ENCODE data around the gene RFX7. TPM values are rescaled to one million over a fixed set of nuclear protein-coding genes. Genes with fewer than 3 reads are reported as not detected.

The RFX7 gene
- total and polyA plus RNA-seq, 10 donors: 2.7 to 30.2 (median 20.9) TPM

GRCh38 chr15:56049577-56049976, 194.1 kb downstream of the RFX7 start:
- 80 to 97% (median 90%) methylated on average over 5 of the region's 5 CpGs for whole genome bisulfite sequencing, 5 donors
- no peaks in the 10 kb centered on the region for H3K4me1 ChIP-seq
- intact Hi-C loops (cut with DNase I; ENCODE audit: low total_unique reads): no loop called here
- no peak for DNase-seq
- H3K27me3 ChIP-seq (replicated peaks in 1 of 7): no peaks in the 10 kb centered on the region
- no peaks in the 10 kb centered on the region for H3K9me3 ChIP-seq
- TF ChIP-seq POLR2AphosphoS5 (IDR thresholded peaks at IDR 0.05): no peak
- TF ChIP-seq CTCF (IDR thresholded peaks at IDR 0.05 in 8 of 11, conservative IDR thresholded peaks at IDR 0.05 in 3 of 11): no peak
- TF ChIP-seq POLR2A (IDR thresholded peaks at IDR 0.05): no peak
- no peaks in the 10 kb centered on the region for H3K36me3 ChIP-seq
- H3K4me3 ChIP-seq: no peak overlapping the region
- H3K27ac ChIP-seq: no peak overlapping the region

GRCh38 chr15:56047354-56047753, 196.3 kb downstream of the RFX7 start:
- 64 to 92% (median 72%) methylated on average over 1 of the region's 1 CpG for WGBS, 5 donors
- intact Hi-C loops (cut with DNase I; ENCODE audit: low total_unique reads): no loop called here
- DNase-seq: no peak
- Histone ChIP-seq H3K27me3 (replicated peaks in 1 of 7) (no peaks in the 10 kb centered on the region), H3K4me3 (no peak overlapping the region), H3K4me1 (peaks cover 0 to 15% (median 0%) of the 10 kb centered on the region in 6 donors), H3K27ac (no peak overlapping the region), H3K36me3 (no peaks in the 10 kb centered on the region), H3K9me3 (no peaks in the 10 kb centered on the region)
- no peak for TF ChIP-seq CTCF (IDR thresholded peaks at IDR 0.05 in 8 of 11, conservative IDR thresholded peaks at IDR 0.05 in 3 of 11)

GRCh38 chr15:56045068-56045748, 198.5 kb downstream of the RFX7 start:
- Histone ChIP-seq H3K36me3 (no peaks in the 10 kb centered on the region), H3K4me1 (peaks cover 0 to 15% (median 0%) of the 10 kb centered on the region in 6 donors), H3K9me3 (no peaks in the 10 kb centered on the region), H3K27me3 (replicated peaks in 1 of 7) (no peaks in the 10 kb centered on the region), H3K27ac (no peak overlapping the region), H3K4me3 (no peak overlapping the region)
- WGBS, 5 donors: 86 to 93% (median 89%) methylated on average over 3 of the region's 3 CpGs
- TF ChIP-seq POLR2A (IDR thresholded peaks at IDR 0.05) (no peak), POLR2AphosphoS5 (IDR thresholded peaks at IDR 0.05) (no peak), CTCF (IDR thresholded peaks at IDR 0.05 in 8 of 11, conservative IDR thresholded peaks at IDR 0.05 in 3 of 11) (no peak)
- intact Hi-C loops (cut with DNase I; ENCODE audit: low total_unique reads): no loop called here
- no peak for DNase-seq

GRCh38 chr15:56042982-56043980, 200.4 kb downstream of the RFX7 start:
- Histone ChIP-seq H3K9me3 (no peaks in the 10 kb centered on the region), H3K27ac (peak overlapping the region in 3 of 8 donors; percentile 31 to 58 (median 47)), H3K4me1 (peaks cover 0 to 15% (median 0%) of the 10 kb centered on the region in 6 donors), H3K4me3 (no peak overlapping the region), H3K27me3 (replicated peaks in 1 of 7) (no peaks in the 10 kb centered on the region), H3K36me3 (no peaks in the 10 kb centered on the region)
- 59 to 68% (median 63%) methylated on average over 8 of the region's 8 CpGs for WGBS, 5 donors
- DNase-seq: no peak
- TF ChIP-seq POLR2AphosphoS5 (IDR thresholded peaks at IDR 0.05) (no peak), CTCF (IDR thresholded peaks at IDR 0.05 in 8 of 11, conservative IDR thresholded peaks at IDR 0.05 in 3 of 11) (no peak), POLR2A (IDR thresholded peaks at IDR 0.05) (no peak)
- intact Hi-C loops (cut with DNase I; ENCODE audit: low total_unique reads): no loop called here

Data from spleen (tissue), 11 donors.